GM18517 (cell line): ENCODE results near the gene ZXDC.

Experiments used
- ATAC-seq: cut with Tn5 transposase; IDR thresholded peaks from one replicate; pipeline ENCODE4 v1.9.1; 2021; ENCODE audit warnings: mild to moderate bottlenecking, moderate library complexity; ENCODE audit not compliant: unreplicated experiment

The ZXDC gene

DNA sequence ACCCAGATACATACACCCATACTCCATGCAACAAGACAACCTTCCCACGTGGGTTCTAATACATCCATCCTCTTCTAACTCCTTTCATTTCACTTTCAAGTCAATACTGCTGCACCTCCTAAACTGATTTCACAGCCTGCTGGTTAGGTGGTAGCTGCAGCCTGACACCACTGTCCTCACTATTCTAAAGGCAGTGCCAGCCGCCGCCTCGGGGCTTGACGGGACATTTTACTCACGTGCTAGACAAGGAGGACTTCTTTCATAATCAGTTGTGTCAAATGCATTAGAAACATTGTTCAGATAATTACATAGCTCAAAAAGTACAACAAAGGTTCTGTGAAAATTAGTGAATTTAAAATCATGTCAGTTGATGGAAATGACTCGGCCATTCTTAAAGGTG, 35.6 kb upstream of the ZXDC start:
- no peak for ATAC-seq

DNA sequence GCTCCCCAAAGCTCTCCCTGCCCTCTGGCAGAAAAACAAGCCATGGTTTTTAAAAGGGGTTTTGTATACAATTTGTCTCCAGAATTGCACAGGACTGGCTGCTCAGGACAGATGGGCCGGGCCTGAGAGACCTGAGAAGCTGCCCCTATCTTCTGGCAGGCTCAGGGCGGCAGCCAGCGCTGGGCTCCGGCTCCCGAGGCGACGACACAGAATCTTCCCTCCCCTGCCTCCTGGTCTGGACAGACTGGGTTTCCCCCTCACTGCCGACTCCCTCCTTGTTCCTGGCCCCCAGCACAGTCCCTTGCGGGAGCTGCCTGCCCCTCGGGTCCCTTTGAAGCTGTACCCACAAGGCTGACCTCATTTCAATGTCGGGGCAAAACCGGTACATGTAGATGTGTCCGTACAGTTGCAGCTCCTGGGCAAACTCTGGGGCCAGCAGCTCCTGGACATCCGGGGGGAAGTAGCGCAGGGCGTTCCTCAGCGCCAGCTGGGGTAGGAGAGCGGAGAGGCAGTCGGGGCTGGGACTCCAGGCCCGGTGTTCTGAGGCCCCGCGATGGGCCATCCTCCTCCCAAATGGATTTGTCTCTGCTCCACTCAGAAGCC, 34.7 kb upstream of the ZXDC start:
- ATAC-seq: no peak

DNA sequence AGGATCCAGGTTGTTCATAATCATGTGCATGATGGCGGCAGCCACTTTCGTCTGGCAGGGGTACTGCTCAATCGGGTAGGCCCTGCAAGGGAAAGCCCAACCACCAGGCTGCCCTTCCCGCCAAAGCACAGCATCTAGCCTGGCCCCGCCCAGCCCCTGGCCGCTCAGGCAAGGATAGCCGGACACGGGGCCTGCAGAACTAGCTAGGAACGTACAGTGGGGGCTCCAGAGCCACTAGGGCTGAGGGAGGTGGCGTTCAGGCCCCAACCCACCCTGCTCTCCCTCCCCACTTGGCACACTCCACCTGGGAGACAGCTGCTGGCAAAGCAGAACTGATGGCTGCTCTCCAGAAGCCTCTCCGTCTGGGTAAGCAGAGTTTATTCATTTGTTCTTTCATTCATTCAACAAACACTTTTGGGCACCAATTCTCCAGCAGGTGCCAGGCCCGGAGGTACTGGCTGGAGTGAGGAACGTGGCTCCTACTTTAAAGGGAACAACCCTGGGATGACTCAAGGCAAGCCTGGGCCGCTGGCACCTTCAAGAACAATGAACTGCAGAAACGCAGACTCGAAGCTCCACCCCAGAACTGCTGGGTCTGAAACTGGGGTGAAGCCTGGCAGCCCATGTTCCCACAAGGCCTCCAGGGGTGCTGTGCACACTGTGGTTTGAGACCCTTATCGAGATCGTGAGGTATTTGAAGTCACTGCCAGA, 34.1 kb upstream of the ZXDC start:
- no peak for ATAC-seq

DNA sequence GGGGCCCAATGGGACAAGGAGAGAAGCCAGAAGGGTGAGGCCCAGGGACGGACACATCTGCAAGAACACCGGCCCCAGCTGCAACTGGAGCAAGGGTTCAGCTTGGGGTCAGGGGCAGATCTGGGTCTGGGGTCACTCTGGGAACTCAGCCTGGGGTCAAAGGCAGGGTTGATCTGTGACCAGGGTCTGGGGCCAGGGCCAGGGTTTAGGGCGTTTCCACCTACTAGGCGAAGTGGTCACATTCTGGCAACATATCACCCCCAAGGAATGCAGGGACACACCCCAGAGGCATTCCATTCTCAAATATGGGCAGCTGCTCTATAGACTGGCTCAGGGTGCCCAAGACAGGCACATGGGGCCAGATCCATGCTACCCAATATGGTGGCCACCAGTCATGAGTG, 32.9 kb upstream of the ZXDC start:
- no peak for ATAC-seq

DNA sequence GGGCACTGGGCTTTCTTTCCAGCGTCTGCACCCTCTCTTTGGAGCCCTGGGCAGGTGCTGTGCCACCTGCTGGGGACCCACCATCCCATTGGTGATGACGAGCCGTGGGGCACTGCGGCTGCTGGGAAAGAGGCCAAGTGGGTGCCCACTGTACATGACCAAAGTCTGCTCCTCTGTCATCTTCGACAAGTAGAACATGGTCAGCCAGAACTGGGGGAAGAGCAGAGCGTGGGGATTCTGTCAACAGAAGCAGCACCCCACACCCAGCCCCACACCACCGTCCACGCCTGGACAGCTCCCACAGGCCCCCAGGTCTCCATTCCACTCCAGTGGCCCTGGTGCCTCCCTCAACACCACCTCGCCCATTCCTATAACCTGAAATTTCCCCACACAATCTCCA, 32.2 kb upstream of the ZXDC start:
- ATAC-seq: no peak

DNA sequence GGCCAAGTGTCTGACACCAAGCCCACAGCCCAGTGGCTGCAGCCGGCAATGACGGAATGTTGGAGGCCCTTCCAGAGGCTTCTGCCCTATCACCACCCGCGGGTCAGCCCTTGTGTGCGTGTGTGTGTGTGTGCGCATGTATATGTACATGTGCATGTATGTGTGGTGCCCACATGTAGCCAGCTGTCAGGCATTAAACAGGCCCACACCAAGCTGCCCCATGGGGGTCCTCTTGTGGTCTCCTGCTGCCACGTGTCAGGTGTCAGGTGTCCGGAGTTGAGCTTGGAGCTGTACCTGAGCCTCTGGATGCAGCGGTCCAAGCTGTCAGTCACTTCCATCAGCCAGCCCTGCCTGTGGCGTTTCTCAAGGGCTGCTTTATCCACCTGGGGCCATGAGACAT, 28.0 kb upstream of the ZXDC start:
- ATAC-seq: no peak

DNA sequence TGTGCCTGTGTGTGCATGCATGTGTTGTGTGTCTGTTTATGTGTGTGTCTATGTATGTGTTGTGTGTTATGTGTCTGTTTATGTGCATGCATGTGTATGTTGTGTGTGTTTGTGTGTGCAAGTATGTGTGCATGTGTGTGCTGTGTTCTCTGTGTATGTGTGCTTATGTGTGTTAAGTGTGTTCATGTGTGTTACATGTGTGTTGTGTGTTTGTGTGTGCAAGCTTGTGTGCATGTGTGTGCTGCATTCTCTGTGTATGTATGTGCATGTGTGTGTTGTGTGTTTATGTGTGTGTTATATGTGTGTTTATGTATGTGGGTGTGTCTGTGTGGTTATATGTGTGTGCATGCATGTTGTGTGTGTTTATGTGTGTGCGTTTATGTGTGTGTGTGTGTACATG, 27.0 kb upstream of the ZXDC start:
- no peak for ATAC-seq

DNA sequence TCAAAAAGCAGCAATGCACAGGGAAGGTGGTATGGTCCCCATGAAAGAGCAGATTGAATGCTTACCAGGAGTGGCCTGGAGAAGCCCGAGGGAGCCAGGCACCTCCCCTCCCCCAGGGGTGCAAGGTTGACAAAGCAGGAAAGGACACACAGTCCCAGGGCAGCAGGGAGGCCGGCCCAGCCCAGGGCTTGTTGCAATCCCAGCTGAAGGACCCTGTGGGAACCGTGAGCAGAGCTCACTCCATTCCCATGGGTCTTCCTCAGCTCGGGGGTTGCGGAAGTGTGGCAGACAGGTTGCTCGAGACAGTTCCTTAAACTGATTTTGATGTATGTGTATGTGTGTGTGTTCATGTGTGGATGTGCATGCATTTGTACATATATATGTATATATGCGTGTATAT, 26.0 kb upstream of the ZXDC start:
- no peak for ATAC-seq

DNA sequence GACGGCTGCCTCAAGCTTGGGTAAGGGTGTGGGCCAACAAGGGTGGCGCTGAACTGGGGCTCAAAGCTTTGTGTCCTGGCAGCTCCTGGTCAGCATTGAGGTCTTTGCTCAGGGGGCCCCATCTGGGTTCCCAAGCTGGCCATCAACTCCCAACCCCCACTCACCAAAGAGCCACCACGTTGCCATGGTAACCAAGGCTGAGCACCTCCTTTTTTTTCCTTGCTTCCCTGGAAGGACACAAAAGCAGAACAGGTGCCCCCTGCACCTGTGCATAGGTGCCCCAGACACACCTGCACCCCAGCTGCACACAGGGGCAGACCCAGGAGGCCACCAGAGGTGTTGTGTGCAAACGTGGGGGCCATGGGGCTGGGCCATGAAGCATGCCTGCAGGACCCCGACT, 25.4 kb upstream of the ZXDC start:
- ATAC-seq: no peak

DNA sequence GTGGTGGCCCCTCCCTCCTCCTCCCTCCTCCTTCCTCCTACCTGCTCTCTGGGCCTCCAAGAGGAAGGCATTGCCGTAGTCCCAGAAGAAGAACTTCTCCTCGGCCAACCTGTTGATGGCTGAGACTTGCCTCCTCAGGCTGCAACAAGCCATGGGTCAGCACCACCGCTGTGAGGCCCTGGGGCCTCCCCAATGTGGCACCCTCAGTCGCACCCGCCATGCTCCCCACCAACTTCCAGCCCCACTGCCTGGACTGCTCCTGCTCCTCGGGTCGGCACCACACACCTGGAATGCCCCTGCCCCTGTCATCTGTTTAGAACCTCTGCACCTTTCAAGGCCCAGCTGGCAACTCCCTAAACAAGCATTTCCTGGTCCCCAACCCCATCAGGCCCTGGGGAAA, 24.3 kb upstream of the ZXDC start:
- ATAC-seq: no peak

DNA sequence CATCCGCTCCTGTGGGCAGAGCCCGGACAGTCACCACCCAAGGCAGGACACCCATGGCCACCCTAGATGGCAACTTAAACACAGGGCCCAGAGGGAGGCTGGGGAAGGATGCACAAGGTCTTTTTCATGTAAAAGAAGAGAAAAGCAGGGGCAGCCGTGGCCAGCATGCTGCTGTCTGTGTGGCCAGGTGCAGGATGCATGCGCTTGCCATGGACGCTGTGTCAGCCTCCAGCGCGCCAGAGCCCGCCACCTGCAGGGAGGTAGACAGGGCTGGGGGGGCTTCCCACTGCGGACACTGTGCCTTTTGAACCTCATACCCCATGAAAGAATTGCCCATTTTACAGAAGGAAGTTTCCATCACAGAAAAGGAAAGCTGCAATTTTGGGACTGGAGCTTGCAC, 23.7 kb upstream of the ZXDC start:
- no peak for ATAC-seq

DNA sequence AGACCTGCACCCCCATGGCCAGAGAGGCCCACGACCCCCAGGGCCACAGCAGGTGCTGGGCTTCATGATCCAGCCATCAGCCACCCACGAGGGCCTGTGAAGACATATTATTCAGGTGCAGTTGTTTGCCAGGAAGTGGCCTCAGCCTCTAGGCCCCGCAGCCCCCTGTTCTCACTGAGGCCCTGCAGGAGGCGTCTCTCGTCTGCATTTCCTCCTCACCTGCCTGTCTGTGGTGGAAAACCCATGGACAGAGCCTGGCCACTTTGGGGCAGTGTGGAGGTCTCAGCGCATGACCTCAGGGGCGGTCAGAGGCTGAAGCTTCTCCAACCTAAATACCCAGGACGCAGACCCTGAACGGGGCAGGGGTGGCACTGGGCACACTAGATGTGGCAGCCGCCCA, 23.2 kb upstream of the ZXDC start:
- ATAC-seq: no peak

DNA sequence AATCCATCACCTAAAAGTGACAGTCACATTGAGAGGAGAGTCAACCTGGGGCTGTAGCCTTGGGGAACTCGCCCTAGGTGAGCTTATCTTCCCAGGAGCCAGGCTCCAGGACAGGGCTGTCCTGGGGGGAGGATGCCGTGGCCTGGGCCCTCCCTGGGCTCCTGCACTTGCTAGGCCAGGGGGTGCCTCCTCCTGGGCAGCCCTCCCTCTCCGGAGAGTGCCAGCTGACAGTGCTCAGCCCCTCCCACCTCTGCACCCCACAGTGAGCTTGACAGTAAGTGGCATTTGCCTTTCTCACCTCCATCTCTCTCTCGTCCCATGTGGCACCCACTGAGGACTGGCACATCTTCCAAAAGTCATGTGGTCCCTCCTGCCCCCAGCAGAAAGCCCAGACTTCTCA, 22.8 kb upstream of the ZXDC start:
- no peak for ATAC-seq

DNA sequence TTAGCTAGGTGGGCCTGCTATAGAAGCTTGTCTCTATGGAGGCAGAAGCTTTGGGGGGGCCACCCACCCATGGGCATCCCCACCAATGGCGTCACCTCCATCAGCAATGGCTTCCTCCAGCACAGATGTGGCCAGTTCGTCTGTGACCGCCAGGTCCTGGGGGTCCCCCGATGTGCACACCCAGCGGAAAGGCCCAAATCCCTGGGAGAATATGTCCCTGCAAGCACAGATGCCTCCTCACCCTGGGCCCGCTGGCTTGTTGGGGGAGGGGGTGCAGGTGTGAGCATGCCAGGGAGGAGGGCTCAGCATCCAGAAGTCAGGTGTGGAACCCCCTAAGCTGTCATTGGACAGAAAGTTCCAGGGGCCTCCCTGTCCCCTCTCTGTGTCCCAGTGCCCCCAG, 22.3 kb upstream of the ZXDC start:
- ATAC-seq: no peak

DNA sequence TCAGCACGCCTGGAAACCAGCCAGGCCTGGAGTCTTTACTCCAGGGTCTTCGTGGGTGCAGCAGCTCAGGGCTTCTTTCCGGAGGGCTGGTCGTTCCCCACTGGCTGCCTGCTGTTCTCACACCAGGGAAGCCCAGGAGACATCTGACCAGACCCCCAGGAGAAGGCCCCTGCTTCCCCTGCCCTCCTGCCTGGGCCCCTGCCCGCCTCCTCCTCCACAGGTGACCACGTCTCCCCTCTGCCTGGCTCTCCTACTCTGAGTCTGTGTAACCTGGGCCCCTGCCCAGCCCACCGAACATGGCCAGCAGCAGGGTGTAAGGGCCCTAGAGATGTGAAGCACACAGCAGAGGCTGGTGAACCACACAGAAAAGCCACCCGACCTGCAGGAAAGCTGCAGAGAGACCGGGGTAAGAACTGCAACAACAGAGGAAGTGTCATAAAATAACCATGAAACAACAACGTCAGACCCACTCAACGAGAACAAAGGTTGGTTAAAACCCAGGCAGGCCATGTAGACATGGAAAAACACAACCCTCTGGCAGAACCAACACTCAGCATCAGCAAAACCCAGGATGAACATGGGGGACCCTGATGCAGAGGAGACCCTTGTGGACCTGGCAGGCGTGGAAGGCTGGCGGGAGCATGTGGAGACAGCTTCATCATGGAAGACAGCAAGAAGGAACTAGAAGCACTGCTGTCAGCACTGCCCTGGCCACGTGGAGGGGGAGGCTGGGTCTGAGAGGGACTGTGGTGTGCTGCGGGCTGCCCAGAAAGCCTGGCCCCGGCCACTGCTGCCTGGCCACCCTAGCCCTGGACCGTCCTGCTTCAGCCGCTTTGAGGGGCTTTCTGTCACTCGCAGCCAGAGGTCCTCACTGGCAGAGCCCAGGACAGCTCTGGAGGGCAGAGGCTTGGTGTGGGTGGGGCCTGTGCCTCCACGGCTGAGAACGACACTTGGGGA, 21.5 kb upstream of the ZXDC start:
- no peak for ATAC-seq

DNA sequence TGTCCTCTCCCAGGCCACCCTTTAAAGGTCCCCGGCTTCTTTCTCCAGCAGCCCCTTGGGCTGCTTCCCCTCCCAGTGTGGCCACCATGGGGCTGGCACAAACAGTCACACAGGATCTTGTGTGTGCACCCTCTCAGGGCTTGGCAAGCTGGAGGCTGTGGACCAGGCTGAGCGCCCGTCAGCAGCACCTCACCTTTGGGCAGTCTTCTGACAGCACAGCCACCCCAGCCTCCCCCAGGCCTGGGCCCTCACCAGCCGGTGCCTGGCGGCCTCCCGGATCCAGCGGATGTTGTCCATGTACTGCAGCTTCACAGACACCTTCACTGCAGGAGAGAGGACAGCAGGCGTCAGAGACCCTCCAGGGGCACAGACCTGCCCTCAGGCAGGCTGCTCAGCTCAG, 20.1 kb upstream of the ZXDC start:
- ATAC-seq: no peak

DNA sequence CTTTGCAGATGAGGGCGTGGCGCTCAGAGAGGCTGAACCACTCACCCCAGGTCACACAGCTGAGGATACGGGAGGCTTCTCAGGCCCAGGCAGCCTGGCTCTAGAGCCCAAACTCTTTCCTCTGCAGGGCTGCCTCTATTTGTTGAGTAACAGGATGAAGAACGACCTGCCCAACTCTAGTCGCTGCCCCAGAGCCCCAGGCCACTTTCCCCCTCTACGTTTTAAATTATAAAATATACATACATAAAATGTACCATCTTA, 19.2 kb upstream of the ZXDC start:
- ATAC-seq: no peak

DNA sequence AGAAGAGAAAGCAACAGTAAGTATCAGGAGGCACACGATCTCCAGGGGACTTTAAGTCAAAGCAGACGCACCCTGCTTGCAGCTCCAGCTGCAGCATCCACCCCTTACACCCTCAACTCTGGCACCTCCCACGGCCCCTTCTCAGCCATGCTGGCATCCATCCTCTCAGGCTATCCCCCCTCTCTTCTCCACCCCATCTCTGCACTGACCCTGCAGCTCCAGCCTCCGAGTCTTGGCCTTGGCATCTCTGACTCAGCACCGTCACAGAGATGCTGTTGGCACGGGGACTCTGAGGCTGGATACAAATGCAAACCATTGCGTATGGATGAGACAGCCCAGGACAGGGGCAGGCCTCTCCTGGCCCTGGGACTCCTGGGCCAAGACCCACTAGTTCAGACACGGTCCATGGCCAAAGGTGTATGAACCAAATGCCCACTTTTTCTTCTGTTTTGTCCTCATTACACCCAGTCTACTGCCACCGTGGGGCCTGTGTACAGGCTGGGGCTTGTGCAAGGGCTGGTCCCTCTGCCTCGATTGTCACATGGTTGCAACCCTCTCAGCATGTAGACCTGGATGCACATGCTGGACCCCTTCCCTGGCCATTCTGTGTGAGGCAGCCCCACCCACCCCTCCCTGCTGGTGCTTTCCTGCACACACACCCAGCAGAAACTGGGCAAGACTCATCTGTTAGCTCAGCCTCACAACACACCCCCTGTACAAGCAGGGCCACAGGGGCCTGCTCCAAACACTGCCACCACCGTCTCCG, 18.7 kb upstream of the ZXDC start:
- no peak for ATAC-seq

DNA sequence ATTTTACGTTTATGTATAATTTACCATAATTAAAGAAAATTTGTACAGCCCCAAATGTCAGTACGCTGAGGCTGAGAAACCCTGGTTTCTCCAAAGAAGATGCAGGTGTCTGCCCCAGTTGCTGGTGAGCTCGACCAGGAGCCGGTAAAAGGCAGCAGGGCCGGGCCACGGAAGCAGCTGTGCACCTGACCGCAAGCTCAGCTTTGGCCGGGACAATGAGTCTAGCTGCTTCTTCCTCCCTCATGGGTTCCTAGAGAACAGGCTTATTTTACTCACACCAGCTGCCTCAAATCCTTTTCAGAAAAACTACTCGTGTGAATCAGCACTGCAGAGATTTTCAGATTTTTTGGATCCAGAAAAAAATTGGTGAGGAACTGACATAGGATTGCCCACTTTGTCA, 18.0 kb upstream of the ZXDC start:
- no peak for ATAC-seq

DNA sequence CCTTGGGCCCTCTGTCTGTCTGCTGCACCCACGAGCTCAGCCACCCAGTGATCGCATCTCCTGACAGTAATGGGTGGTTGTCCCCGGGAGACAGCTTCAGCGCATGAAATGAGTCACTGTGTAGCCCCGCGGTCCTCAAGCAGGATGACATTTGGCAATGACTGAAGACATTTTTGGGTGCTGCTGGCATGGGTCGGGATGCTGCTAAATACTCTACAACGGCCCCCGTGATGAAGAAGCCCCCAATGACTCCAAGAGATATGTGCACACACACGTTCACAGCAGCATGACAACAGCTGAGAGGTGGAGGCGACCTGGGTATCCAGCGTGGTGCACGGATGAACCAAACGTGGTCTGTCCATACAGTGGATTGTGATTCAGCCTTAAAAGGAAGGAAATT, 17.4 kb upstream of the ZXDC start:
- ATAC-seq: no peak

DNA sequence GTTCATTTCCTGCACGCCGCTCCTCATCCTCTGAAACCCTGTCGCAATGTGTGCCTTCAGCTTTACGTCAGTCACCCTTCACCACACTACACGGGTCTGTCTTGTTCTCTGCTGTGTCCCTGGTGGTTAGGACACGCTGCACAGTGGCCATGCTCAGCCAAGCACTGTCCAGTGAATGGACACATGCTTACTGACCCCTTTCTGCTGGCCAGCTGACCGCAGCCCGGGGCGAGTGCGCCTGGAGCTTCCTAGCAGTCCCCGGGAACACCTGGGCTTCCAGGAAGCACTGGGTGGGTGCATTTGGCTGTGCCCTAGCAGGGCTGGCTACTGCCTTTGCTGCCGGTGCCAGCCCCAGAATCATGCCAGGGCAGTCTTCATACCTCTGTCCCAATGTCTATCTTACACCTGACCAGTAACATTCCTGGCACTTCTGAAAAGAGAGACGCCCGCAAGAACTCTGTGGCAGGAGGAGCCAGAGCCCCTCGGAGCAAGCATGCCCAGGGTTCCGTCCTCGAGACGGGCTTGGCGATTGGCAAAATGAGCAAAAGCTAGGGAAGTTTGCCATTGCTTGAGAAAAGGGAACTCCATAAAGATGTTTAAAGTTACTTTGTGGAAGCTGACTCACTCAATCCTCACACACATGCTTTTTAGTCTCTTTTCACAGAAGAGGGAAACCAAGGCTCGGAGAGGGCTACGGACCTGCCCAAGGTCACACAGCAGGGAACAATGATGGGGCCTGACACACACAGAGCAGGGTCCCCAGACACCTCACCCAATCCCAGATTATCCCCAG, 15.7 kb upstream of the ZXDC start:
- no peak for ATAC-seq
